Activated T-cell treated with anti-CD3 and anti-CD28 coated beads, Interleukin-2, amount 50 U/mL, for 24 hours (primary cell): Measurements from ENCODE around the gene KCNN3.

Source experiments
- DNase-seq: peaks from one replicate; pipeline ENCODE4 v3.0.0-alpha.2; 2020
- H3K27ac Mint-ChIP-seq: 2 replicates; pipeline ENCODE4 v1.8.0; 2020; ENCODE audit warnings: mild to moderate bottlenecking, mixed read lengths
- H3K27me3 Mint-ChIP-seq: 2 replicates; pipeline ENCODE4 v1.8.0; 2020; ENCODE audit warnings: mixed read lengths
- H3K36me3 Mint-ChIP-seq: 2 replicates; pipeline ENCODE4 v1.8.0; 2020; ENCODE audit warnings: low read depth, mixed read lengths
- H3K4me1 Mint-ChIP-seq: 2 replicates; pipeline ENCODE4 v1.8.0; 2020; ENCODE audit warnings: low read depth, mixed read lengths
- H3K4me3 Mint-ChIP-seq: 2 replicates; pipeline ENCODE4 v1.8.0; 2020; ENCODE audit warnings: mild to moderate bottlenecking, moderate library complexity, mixed read lengths
- H3K9me3 Mint-ChIP-seq: 2 replicates; pipeline ENCODE4 v1.8.0; 2020; ENCODE audit warnings: mixed read lengths

Gene KCNN3

DNA sequence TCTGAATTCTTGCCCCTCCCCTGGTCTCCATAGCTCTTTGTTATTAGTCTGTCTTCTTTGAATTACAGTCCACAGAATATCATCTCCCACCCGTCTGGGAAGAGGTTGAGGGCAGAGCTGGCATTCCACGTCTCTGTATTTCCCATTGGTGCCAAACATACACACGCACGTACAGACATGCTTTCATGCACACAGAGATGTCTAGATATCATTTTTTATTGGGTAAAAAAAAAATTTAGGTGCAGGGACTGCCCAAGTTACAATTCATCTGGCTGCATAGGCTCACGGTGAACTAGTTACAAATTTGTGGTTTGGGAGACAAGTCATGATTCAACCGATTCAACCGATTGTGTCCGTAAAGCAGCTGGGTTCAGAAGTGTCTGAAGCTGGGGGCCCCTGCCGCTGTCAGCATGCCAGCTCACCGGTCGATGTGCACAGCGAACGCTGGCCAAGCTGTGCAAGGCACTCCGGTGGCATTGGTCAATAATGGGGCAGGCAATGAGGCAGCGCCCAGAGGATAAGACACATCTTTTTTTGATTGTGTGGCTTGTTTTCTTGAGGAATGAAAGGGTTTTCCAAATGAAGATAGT, 73.7 kb downstream of the KCNN3 start:
- Mint-ChIP-seq H3K27me3 (no peaks in the 10 kb centered on the region), H3K36me3 (no peaks in the 10 kb centered on the region), H3K9me3 (no peaks in the 10 kb centered on the region), H3K4me3 (no peak overlapping the region), H3K27ac (no peak overlapping the region), H3K4me1 (peaks cover 20% of the 10 kb centered on the region)
- DNase-seq = no peak

DNA sequence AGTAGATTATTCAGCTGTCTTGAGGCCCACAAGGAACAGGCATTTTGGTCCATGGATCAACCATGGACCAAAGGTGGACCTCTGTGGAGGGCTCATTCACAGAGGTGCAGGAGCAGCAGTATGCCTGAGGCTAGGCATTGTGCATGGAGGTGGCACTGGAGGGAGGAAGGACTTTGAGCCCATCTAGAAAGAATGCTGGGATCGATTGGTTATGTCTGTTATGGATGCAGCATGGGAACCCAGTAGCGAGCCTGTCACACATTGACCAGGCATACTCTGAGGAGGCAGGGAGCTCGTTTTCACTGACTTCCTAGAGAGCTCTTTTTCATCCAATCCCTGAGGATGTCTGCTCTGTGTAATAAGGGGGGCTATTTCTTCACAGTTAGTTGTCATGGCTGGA, 75.5 kb downstream of the KCNN3 start:
- Mint-ChIP-seq H3K9me3 (no peaks in the 10 kb centered on the region), H3K4me1 (peaks cover 31% of the 10 kb centered on the region), H3K27me3 (no peaks in the 10 kb centered on the region), H3K36me3 (no peaks in the 10 kb centered on the region), H3K4me3 (no peak overlapping the region), H3K27ac (no peak overlapping the region)
- no peak for DNase-seq

DNA sequence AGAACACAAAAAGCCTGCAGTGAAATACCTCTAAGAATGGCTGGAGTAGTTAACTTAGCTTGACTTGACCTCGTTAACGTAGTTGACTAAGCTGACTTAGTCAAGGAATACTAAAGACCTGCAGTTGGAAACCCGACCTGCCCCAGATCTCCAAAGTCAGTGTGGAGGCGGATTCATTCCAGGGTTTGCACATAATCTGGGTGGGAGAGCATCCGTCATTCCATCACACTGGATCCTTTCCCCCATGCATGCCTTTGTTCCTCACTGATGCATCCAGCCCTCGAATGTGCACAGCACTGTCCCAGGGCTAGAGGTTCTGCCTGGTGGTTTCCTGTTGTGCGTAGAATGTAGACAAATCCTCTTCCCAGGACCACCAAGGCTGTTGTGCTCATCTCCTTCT, 76.4 kb downstream of the KCNN3 start:
- Mint-ChIP-seq H3K36me3 (no peaks in the 10 kb centered on the region), H3K9me3 (no peaks in the 10 kb centered on the region), H3K27me3 (no peaks in the 10 kb centered on the region), H3K4me1 (peaks cover 36% of the 10 kb centered on the region), H3K4me3 (no peak overlapping the region), H3K27ac (peak overlapping the region; percentile 10)
- no peak for DNase-seq

DNA sequence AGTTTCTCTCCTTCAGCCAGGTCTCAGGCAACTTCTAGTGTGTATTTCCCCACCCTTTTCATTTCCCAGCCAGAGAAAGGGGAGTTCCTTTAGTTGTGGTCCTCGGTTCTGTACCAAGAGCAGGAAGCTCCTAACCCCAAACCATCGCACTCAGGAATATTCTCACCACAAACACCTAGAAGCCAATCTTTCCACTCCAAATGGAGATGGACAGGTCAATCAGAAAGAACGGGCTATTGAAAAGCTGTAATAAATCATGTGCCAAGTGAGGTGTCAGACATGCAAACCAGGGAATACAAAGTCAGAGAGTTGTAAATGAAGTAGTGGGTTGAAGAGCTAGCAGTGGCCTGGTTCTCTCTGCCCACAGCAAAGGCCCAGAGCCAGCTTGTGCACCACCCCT, 77.2 kb downstream of the KCNN3 start:
- Mint-ChIP-seq H3K36me3 (no peaks in the 10 kb centered on the region), H3K4me1 (peaks cover 40% of the 10 kb centered on the region), H3K27me3 (no peaks in the 10 kb centered on the region), H3K9me3 (no peaks in the 10 kb centered on the region), H3K27ac (no peak overlapping the region), H3K4me3 (no peak overlapping the region)
- DNase-seq = no peak

DNA sequence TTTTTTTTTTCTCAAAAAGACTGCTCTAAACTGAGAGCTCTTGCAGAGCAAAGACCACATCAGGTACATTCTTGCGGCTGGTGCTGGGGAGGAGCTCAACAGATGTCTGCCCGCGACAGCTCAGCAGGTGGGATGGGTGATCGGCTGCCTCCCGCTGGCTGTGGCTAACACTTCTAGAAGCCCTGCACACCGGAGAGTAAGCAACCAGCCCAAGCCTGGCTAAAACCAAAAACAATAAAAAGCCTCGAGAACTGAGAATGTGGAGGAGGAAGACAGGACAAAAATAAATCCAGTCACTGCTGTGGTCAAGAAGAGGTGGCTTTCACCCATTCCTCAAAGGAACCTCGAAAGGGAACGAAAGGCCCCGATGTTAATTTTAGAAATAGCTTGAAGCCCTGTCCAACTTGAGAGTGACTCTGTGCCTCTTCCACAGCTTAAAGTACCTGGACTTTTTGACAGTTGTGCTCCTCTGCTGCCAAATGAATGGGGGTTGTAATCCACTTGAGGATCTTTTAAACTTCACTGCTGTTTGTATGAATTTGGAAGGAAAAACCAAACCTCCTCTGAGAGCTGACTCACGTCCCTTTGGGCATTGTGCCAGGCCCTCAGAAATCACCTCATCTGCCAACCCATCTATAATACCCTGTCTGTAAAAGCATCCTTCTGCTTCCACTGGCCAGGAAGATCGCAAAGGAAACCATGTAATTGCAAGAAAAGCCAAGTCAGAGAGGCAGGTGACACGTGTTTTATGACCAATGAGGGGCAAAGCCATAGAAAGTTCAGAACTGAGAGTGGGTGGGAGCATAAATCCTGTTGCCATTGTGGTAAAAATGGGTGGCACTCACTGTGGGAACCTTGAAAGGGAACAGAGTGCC, 78.6 kb downstream of the KCNN3 start:
- Mint-ChIP-seq H3K4me3 (peak overlapping the region; percentile 53), H3K36me3 (no peaks in the 10 kb centered on the region), H3K4me1 (peaks cover 43% of the 10 kb centered on the region), H3K27me3 (no peaks in the 10 kb centered on the region), H3K27ac (peak overlapping the region; percentile 92), H3K9me3 (no peaks in the 10 kb centered on the region)
- DNase-seq = peak; percentile 77

DNA sequence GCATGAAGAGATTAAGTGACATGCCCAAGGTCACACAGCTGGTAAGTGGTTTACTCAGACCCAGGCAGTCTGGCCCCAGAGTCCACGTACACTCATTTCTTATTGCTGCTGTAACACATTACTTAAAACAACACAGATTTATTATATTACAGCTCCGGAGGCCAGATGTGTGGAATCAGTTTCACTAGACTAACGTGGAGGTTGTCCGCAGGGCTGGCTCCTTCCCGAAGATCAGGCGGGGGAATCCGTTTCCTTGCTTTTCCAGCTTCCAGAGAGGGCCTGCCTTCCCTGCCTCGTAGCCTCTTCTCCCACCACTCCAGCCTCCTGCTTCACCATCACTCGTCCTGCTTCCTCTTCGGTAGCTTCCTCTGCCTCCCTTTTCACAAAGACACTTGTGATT, 81.2 kb downstream of the KCNN3 start:
- Mint-ChIP-seq H3K9me3 (no peaks in the 10 kb centered on the region), H3K4me1 (peaks cover 68% of the 10 kb centered on the region), H3K27ac (no peak overlapping the region), H3K27me3 (no peaks in the 10 kb centered on the region), H3K4me3 (no peak overlapping the region), H3K36me3 (no peaks in the 10 kb centered on the region)
- DNase-seq = no peak

DNA sequence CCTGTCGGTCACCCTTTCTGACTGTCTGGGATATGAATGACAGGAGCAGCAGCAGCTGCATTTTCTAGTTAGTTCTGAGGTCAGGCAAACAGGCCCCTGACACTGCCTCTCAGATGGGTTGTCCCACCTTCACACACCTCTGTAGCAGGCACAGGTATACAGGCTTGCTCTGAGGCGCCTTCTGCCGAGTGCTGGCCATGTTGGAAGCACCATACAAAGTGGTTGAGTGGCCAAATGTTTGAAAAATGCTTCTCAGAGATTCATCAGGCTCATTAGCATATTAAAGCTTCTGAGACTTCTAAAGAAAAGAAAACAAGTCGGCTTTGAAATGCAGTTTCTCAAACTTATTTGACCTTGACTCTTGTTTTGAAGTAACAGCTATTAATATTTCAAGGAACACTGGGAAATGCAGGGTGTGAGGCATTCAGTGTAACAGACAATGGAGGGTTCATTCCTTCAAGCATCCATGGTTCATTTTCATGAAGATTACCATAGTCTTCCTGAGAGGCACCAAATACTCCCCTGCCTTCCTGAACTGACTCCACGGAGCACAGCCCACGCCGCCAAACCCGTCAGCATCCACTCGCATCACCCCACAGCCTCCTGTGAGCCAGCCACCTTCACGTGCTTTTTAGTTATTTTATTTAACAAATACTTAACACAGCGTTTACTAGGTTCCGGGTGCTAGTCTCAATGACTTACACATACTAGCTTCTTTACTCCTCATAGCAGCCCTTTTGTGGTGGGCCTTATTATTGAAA, 81.8 kb downstream of the KCNN3 start:
- Mint-ChIP-seq H3K27me3 (no peaks in the 10 kb centered on the region), H3K9me3 (no peaks in the 10 kb centered on the region), H3K4me1 (peaks cover 71% of the 10 kb centered on the region), H3K36me3 (no peaks in the 10 kb centered on the region), H3K4me3 (no peak overlapping the region), H3K27ac (no peak overlapping the region)
- no peak for DNase-seq

DNA sequence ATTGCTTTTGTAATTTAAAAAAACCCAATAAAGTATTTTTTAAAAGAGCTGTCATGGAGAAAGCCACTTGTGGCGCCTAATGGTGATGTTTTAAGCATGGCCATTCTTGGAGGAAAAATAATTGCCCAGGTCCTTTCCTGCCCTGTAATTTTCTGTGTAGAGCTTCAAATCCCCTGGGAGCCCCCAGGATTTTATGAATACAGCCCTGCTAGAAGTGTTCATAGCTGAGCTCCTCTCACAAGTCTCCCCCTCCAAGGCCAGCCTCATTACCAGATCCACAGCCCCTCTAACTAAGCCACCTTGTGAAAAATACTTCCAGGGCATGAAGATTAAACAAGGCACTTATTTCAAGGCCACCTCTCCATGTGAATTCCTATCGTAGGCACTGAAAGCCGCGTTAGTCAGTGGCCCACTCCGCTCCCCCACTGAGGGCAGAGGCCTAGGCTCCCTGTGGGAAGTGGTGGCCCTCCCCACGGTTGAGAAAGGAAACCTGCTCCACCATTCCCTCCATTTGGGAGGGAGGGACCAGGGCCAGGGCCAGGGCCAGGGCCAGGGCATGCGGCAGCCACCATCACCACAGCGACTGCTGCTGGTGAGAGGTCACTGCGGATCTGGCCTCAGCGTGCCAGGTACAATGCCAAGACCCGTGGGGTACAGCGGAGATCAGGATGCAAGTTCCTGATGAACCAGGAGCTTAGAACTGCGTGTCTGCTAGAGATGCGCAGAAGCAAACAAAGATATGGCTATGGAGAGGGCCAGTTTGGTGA, 83.1 kb downstream of the KCNN3 start:
- Mint-ChIP-seq H3K4me1 (peaks cover 62% of the 10 kb centered on the region), H3K27me3 (no peaks in the 10 kb centered on the region), H3K4me3 (no peak overlapping the region), H3K36me3 (no peaks in the 10 kb centered on the region), H3K27ac (no peak overlapping the region), H3K9me3 (no peaks in the 10 kb centered on the region)
- DNase-seq = no peak

DNA sequence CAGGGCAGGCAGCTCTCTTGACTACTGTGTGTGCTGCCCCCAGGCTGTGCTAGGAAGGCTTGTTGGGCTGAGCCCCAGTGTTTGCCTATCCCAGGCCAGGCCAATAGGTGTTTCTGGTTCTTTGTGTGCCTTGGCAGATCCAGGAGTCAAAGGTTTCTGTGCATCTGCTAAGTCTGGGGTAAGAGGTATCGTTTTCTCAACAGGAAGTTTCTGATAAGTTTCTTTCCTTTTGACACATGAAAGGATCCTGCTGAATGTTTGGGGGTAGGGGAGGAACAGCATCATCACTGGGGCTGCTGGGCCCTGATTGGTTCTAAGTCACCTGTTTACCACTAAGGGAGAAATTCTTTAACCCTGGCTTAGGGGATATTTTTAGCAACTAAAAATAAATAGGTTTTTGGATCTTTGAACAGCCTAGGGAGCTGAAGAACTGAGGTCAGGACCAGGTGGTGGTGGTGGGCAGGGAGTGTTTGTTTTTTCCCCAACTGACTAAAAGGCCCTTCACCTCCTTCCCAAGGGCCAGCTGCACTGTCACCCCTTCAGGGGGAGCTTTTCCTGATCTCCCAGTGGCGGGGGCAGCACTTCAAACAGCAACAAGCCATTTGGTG, 85.1 kb downstream of the KCNN3 start:
- Mint-ChIP-seq H3K27me3 (no peaks in the 10 kb centered on the region), H3K4me3 (peak overlapping the region; percentile 55), H3K27ac (peak overlapping the region; percentile 95), H3K9me3 (no peaks in the 10 kb centered on the region), H3K36me3 (no peaks in the 10 kb centered on the region), H3K4me1 (peaks cover 45% of the 10 kb centered on the region)
- peak; percentile 60 for DNase-seq

DNA sequence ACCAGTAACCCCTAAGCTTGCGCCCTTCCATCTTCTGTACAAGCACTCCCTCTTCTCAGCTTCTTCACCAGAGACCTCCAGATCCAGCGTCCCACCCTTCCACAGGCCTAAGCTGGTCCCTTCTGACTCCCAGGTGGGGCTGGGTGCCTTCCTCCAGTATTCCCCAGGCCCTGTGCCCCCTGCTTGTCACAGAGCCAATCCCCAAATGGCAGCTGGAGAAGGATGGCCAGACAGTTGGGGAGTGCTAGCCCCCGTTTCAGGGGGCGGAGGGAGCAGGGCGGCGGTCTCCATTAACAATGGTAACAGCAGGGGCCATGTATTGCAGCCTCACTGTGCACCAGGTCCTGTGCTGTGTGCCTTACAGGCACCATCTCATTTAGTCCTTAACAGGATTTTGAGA, 85.7 kb downstream of the KCNN3 start:
- H3K4me1 Mint-ChIP-seq = peaks cover 43% of the 10 kb centered on the region
- H3K27me3 Mint-ChIP-seq = no peaks in the 10 kb centered on the region
- H3K9me3 Mint-ChIP-seq = no peaks in the 10 kb centered on the region
- peak overlapping the region; percentile 95 for H3K27ac Mint-ChIP-seq
- no peaks in the 10 kb centered on the region for H3K36me3 Mint-ChIP-seq
- H3K4me3 Mint-ChIP-seq = no peak overlapping the region
- DNase-seq = no peak

DNA sequence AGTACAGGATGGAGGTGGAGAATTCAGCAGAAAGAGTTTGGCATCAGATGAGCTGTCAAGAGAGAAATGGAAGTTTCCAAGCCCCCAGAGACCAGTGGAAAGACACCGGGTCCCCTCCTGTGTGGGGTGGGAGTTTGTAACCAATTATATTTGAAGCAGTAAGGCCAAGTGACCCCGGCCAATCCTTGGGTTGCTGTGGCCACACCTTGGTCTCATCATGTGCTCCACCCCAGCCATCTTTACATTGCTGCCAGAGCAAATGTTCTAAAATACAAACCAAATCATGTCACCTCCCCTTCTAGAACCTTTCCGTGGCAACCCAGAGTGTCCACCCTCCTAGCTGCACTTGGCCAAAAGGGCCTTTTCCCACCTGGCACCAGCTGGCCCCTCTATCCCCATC, 86.1 kb downstream of the KCNN3 start:
- no peak for DNase-seq
- peak overlapping the region; percentile 95 for H3K27ac Mint-ChIP-seq
- H3K4me1 Mint-ChIP-seq = peaks cover 41% of the 10 kb centered on the region
- peaks cover under 1% of the 10 kb centered on the region for H3K9me3 Mint-ChIP-seq
- H3K36me3 Mint-ChIP-seq = no peaks in the 10 kb centered on the region
- no peaks in the 10 kb centered on the region for H3K27me3 Mint-ChIP-seq
- no peak overlapping the region for H3K4me3 Mint-ChIP-seq

DNA sequence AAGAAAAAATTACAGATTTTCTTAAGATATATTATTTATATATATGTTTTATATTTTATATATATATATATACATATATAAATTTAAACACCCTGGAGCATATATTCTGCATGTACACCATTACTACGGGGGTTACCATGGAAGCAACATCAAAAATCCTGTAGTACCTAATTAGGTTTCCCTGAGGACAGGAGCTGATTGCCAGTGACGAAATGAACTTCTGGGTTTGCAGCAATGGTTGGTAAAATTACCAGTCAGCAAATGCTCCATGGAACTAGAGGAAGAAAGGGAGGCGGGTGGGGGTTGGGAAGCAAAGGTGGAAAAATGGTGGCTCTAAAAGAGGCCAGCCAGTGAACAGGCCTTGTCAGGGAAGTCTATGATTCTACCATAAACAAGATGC, 89.5 kb downstream of the KCNN3 start:
- no peak overlapping the region for H3K4me3 Mint-ChIP-seq
- H3K36me3 Mint-ChIP-seq = no peaks in the 10 kb centered on the region
- no peak overlapping the region for H3K27ac Mint-ChIP-seq
- peaks cover 32% of the 10 kb centered on the region for H3K4me1 Mint-ChIP-seq
- no peaks in the 10 kb centered on the region for H3K27me3 Mint-ChIP-seq
- no peak for DNase-seq
- H3K9me3 Mint-ChIP-seq = peaks cover 3% of the 10 kb centered on the region

DNA sequence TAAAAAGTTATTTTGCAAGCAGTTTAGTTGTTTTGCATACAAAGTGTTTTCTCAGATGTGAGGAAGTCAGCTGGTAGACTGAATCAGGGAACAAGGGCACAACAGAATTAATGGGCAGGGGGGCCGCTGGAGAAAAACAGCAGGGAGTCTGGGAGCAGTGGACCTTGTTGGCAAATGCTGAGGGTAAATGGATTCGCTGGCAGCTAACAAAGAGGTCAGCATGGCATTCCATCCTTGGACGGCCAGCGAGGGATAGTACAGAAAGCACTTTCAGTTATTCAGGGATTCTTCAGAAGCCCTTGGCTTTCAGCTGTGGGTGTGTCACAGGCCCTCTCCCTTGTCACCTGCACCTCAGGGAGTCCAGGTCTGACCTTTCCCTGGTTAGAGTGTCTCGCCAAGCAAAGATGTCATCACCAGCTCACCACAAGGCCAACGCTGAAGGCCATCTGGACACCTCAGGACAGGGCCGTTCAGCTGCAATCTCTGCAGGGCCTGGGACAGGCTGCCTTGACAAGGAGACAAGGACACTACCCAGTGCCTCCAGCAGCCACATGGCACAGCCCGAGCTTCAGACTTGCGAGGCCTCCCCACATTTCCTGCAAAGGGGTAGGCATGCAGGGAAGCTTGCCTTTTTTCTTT, 90.4 kb downstream of the KCNN3 start:
- Mint-ChIP-seq H3K36me3 (no peaks in the 10 kb centered on the region), H3K27me3 (no peaks in the 10 kb centered on the region), H3K4me1 (peaks cover 24% of the 10 kb centered on the region), H3K27ac (no peak overlapping the region), H3K9me3 (peaks cover 3% of the 10 kb centered on the region), H3K4me3 (no peak overlapping the region)
- DNase-seq = no peak

DNA sequence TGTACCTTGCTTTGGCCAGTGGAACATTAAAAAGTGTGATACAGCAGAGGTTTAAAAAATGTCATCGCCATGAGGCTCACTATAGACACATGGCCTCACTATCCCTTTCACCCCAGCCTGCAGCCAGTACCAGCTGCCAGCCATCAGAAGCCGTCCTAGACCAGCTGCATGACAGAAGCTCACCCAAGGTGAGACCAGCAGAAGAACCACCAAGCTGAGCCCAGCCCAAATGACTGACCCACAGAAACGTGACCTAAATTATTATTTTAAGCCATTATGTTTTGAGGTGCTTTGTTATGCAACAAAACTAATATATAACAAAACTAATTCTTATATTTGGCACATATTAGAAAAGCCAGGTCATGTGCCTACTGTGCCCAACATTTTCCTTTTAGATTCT, 91.1 kb downstream of the KCNN3 start:
- H3K4me1 Mint-ChIP-seq = peaks cover 17% of the 10 kb centered on the region
- H3K27ac Mint-ChIP-seq = no peak overlapping the region
- H3K9me3 Mint-ChIP-seq = peaks cover 3% of the 10 kb centered on the region
- no peak overlapping the region for H3K4me3 Mint-ChIP-seq
- DNase-seq = no peak
- H3K36me3 Mint-ChIP-seq = no peaks in the 10 kb centered on the region
- H3K27me3 Mint-ChIP-seq = no peaks in the 10 kb centered on the region
